ENCODE data around the gene RASL10A.

Gene RASL10A

DNA sequence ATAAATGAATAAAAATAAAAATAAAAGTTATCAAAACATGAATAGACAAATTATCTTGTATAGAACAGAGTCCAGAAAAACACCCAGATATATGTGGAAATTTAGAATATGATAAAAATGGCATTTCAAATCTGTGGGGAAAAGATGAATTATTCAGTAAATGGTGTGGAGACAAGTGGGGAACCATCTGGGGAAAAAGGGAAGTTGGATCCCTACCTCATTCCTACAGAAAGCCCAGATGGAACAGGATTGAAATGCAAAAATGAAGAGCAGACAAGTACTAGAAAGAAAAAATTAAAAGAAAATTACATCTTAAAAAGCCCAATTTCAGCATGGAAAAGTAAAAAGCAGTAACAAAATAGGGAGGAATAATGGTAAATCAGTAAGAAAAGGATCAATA is 8.1 kb upstream of the RASL10A start:
- DNase-seq (ENCODE audit: extremely low read depth in 1 of 2, low read depth in 1 of 2): no peak

DNA sequence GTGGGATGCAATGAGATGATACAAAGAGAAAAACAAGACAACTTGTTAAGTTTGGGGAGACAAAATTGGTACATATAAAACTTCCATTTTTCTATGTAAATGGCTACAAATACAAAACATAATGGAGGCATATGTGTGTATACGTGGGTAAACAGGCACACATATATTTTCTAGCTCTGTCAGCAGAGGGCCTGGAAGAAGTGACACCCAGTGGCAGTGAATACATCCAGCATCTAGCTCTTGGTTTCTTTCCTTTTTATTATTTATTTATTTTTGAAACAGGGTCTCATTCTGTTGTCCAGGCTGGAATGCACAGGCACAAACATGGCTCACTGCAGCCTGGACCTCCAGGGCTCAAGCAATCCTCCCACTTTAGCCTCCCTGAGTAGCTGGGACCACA is 5.0 kb upstream of the RASL10A start:
- no peak for DNase-seq (ENCODE audit: extremely low read depth in 1 of 2, low read depth in 1 of 2)

DNA sequence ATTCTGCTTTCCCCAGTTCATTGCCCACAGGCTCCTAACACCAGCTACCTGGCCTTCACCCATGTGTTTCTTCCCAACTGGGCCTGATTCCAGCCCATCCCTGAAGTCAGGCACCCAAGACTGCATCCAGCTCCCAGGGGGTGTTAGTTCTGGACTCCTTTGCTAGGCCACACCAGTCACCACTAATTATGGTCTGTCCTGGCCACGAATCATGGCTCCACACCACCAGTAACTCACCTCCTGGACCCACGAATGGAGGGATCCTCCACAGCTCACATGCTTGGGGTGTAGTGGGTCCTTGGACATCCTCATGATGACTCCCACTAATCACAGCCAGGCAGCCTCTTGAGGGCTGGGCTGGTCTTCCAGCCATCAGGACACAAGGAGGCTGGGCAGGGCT is 3.6 kb upstream of the RASL10A start:
- no peak for DNase-seq (ENCODE audit: extremely low read depth in 1 of 2, low read depth in 1 of 2)

DNA sequence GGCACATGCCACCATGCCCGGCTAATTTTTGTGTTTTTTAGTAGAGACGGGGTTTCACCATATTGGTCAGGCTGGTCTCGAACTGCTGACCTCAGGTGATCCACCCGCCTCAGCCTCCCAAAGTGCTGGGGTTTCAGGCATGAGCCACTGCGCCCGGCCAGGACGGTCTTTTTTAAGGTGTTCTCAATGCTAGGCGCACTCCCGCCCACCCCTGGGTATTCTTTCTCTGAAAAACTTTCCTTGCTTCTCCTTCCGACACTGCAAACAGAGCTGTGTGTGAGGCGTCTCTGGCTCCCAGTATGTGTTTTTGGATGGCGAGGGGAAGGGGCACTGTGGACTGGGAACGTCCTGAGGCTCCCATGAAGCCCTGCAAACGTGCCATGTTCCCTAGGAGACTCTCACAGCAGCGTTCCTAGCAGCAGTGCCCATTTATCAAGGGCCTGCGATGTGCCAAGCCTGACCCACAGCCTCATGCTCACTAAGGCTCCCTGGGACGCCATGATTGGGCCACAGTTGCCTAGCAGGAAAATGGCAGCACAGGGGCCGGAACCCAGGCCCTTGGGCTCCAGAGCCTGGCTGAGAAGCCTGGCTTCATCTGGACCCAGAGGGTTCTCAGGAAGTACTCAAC is 2.4 kb upstream of the RASL10A start:
- DNase-seq (ENCODE audit: extremely low read depth in 1 of 2, low read depth in 1 of 2): no peak

DNA sequence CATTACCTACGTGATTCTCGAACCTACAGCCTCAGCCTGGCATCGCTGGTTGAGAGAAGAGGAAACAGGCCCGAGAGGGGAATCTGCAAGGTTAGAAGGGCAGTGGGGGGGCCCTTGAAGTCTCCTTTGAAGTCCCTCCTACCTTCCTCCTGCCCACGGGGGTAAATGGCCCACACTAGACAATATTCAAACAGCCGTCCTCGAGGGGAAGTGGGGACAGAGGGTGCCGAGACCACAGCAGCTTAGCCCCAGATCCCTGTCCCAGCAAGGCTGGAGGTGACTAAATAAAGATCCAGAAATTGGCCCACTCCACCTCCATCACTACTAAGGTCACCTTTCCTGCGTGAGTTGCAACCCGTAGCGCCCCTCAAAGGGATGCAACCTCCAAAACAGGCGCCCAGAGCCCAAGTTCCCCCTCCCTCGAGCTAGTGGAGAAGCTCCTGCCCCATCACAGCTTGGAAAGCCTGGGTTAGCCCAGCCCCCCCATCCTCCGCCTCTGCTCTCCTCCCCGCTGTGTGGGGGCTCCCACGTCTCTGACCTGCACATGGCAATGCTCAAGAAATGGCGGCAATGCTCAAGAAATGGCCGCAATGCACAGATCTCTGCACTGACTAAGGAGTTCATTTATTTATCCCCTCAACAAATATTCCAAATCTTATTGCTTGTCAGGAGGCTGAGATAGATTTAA is 788 bp upstream of the RASL10A start:
- DNase-seq (ENCODE audit: extremely low read depth in 1 of 2, low read depth in 1 of 2): no peak

DNA sequence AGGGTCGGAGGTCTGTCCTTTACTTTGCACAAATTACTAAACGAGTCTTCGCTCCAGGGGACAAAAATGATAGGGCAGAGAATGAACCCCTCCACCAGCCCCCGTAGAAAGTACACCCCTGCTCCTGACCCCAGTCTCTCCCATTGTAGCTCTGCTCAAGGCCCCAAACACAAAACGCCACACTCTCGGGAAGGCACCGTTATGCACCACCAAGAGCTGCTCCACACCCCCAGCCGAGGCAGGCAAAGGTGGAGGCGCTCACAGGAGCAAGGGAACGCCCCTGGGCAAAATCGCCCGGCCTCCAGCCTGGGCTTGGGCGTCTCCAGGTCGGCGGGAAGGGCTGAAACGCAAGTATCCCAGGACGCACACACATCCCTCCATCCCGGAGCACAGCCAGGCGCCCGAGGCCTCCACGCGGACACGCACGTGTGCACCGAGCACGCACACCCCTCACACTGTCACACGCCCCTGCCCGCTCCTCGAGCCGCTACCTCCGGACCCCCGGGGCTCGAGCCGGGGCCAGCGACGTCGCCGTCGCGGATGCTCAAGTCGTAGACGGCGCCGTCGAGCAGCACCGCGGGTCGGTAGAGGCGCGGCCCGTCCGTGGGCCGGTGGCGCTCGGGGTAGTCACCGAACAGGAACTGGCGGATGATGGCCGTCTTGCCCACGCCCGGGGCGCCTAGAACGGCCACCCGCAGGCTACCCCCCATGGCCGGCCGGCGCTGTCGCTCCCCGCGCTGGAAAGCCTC is 786 bp downstream of the RASL10A start:
- DNase-seq (ENCODE audit: extremely low read depth in 1 of 2, low read depth in 1 of 2): no peak

DNA sequence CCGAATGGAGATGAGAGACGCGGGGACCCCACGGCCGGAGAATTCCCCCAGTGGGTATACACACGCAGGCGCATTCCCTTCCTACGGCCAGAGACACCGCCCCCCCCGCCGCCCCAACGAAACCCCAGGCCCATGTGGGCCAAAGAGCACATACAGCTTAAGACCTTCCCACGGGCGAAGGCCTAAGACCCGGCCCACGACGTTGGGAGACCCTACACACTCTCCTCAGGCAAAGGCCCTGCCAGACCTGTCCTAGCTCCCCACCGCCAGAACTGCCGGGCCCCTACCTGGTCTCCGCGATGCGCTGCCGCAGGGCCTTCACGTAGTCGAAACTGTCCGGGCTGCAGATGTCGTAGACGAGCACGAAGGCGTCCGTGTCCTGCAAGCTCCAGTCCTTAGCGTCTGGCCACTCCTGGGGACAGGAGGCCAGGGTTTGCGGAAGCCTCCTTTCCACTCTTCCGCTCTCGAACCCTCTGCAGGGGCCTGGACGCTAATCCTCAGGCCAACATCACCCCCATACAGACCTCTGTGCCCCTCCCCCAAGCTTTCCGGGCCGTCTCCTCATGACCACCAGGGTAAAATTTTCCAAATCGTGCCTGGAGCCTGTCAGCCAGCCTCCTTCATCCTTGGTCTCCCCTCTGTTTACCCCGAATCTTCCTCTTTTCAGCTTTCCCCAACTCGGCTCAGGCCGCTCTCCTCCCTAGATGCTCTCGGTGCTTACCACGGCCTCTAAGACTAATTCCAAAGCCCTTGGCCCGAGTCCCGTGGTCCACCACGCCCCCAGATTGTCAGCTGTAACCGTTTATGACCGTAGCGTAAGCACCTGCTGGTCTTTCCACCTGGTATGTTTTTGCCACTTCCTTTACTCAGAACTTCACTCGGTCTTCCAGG is 1.7 kb downstream of the RASL10A start:
- DNase-seq (ENCODE audit: extremely low read depth in 1 of 2, low read depth in 1 of 2): no peak

DNA sequence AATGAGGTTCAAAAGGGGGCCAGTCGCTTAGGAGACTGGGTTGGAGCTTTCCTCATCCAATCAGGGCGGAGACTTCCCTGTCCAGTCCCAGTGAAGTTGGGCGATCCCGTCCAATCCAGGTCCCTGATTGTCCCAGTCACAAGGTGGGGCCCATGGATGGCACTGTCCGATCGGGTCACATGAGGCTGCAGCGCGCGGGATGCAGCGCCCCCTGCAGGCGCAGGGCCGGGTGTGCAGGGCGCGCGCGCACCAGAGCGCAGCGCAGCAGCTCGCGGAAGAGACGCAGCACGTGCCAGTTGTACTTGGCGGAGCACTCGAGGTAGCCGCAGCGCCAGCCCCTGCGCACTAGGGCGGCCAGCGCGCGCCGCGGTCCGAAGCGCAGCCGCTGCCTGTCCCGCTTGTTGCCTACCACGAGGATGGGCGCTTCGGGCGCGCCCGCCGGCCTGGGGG is 2.3 kb downstream of the RASL10A start:
- no peak for DNase-seq (ENCODE audit: extremely low read depth in 1 of 2, low read depth in 1 of 2)

DNA sequence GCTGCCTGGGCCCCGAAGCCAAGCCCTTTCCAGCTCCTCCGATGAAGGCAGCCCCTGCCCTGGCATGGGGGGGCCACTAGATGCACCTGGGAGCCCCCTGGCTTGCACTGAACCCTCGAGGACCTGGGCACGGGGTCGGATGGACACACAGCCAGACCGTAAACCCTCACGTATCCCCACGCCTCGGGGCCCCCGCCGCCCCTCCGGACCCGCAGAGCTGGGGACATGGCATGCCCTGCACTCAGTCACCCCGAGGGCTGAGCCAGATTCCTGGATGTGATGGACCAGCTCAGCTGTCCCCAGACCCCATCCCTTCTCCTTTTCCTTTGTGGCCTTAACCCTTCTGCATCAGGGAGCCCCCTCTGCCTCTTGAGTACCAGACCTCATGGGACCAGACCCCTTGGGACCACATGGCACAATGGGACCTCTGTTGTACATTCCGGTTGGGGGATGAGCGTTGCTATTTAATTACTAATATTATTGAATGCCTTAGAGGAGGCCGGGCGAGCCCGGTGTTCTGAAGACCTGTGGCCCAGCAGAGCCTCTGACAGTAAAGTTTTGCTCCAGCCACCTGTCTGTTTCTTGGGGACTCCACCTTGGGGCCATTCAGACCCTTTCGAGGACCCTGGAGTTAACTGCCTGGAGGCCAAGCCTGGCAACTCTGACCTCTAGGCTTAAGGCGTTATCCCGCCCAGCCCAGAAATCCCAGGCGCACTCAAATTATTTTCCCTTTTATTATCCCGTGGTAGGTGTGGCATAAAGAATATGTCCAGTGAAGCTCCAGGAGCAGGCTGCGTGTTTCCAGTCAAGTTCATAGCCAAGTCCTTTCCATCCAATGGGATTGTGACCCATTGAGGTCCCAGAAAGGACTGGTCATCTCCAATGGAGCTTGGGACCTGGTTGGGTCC is 3.0 kb downstream of the RASL10A start:
- DNase-seq (ENCODE audit: extremely low read depth in 1 of 2, low read depth in 1 of 2): no peak

DNA sequence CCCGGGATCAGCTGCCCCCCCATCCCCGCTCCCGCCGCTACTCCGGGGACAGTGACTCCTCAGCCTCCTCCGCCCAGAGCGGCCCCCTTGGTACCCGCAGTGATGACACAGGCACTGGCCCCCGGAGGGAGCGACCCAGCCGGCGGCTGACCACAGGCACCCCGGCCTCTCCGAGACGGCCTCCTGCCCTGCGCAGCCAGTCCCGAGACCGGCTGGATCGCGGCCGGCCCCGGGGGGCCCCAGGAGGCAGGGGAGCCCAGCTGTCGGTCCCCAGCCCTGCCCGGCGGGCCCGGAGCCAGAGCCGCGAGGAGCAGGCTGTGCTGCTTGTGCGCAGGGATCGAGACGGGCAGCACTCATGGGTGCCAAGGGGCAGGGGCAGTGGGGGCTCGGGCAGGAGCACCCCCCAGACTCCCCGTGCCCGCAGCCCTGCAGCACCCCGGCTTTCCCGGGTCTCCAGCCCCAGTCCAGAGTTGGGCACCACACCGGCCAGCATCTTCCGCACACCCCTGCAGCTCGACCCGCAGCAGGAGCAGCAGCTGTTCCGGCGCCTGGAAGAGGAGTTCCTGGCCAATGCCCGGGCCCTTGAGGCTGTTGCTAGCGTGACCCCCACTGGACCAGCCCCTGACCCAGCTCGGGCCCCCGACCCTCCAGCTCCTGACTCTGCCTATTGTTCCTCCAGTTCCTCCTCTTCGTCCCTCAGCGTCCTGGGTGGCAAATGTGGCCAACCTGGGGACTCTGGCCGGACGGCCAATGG is 3.9 kb downstream of the RASL10A start:
- no peak for DNase-seq (ENCODE audit: extremely low read depth in 1 of 2, low read depth in 1 of 2)

DNA sequence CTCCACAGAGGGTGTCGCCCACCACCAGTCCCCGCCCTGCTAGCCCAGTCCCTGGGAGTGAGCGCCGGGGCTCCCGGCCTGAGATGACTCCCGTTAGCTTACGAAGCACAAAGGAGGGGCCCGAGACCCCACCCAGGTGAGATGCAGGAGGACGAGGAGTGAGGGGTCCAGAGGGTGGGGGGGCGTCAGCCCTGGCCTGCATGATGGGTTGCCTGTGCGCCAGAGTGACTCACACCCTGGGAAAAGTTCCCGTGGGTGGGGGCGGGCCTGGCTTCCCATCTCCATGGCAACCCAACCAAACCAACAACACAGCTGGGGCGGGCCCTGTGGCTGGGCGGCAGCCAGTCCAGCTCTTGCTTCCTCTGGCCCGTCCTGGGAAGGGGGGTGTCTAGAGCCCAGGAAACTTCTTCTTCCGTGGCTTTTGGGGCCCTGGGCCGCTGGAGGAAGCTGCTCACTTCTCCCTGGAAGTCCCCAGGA is 4.6 kb downstream of the RASL10A start:
- peak; percentile 54 for DNase-seq (ENCODE audit: extremely low read depth in 1 of 2, low read depth in 1 of 2)

DNA sequence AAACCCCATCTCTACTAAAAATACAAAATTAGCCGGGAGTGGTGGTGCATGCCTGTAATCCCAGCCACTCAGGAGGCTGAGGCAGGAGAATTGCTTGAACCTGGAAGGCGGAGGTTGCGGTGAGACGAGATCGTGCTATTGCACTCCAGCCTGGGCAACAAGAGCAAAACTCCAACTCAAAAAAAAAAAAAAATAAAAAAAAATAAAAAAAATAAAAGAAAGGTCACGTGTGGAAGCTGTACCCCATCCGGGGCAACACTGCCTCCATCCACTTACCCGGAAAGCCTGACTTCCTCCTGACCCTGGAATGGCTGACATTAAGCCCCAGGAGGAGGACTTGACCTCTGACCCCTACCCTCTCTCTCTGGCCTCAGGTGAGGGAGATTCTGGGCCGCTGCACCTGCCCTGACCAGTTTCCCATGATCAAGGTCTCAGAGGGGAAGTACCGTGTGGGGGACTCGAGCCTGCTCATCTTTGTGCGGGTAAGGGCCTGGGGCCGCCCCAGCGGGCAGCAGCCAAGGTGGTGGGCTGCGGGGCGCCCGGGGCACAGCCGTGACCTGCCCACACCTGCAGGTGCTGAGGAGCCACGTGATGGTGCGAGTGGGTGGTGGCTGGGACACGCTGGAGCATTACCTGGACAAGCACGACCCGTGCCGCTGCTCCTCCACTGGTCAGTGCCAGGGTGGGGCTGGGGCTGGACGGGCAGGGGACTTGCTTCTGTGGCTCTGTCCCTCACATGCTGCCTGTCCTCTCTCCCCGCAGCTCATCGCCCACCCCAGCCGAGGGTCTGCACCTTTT is 5.2 kb downstream of the RASL10A start:
- no peak for DNase-seq (ENCODE audit: extremely low read depth in 1 of 2, low read depth in 1 of 2)

DNA sequence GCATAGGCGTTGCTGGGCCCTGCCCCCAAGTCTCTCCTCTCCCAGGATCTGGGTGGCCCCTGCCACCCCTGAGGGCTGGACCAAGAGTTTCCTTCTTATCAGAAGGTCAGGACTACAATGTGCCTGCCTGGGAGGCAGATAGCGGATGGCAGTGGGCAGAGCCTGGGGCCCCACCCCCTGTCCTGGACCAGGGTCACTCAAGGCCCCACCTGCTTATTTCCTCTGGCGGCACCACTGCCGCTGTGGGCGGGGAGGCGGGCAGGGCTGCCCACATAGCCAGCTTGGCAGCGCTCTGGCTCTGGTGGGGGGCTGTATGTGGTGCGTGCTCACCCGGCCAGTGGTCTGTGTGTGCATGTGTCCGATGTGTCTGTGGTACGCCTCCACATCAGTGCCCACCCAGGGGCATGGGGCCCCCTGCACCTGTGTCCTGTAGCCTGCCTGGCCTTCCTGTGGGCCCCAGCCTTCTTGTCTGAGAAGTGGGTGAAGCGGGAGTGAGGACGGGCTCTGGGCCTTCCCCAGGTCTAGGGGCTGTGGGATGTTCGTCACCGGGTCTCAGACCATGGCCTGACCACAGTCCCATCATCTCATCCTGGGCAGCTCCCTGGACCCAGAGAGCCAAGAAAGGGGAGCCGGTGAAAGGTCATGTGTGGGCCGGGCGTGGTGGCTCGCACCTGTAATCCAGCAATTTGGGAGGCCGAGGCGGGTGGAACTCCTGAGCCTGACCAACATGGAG is 6.0 kb downstream of the RASL10A start:
- DNase-seq (ENCODE audit: extremely low read depth in 1 of 2, low read depth in 1 of 2): no peak

DNA sequence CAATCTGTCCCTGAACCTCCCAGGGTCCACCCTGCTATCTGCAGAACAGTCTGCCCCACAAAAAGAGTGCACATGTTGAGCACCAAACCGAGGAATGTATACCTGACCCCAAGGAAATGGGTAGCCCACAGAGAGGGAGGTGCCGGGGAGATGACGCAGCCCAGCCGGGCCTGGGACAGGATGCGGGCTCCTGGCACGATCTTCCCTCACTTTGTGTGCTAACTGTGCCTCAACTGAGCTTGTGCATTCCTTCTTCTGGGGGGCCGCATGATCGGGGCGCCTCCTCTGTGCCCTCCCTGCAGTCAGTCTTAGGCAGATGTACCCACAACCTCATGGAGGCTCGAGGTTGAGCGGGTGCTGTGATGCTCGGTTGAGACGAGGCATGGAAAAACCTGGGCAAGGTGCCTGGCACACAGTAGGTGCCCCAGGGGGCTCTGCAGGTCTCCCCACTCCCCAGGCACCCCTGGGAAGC is 6.7 kb downstream of the RASL10A start:
- peak in 1 of 2 donors; percentile 39 for DNase-seq (ENCODE audit: extremely low read depth in 1 of 2, low read depth in 1 of 2)

DNA sequence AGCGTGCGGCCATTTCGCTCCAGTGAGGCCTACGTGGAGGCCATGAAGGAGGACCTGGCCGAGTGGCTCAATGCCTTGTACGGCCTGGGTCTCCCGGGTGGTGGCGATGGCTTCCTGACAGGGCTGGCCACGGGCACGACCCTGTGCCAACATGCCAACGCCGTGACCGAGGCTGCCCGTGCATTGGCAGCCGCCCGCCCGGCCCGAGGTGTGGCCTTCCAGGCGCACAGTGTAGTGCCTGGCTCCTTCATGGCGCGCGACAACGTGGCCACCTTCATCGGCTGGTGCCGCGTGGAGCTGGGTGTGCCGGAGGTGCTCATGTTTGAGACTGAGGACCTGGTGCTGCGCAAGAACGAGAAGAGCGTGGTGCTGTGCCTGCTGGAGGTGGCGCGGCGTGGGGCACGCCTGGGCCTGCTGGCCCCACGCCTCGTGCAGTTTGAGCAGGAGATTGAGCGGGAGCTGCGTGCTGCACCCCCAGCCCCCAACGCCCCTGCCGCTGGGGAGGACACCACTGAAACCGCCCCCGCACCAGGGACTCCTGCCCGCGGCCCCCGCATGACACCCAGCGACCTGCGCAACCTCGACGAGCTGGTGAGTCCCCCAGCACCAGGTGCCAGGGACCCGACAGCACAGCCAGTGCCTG is 7.2 kb downstream of the RASL10A start:
- no peak for DNase-seq (ENCODE audit: extremely low read depth in 1 of 2, low read depth in 1 of 2)

DNA sequence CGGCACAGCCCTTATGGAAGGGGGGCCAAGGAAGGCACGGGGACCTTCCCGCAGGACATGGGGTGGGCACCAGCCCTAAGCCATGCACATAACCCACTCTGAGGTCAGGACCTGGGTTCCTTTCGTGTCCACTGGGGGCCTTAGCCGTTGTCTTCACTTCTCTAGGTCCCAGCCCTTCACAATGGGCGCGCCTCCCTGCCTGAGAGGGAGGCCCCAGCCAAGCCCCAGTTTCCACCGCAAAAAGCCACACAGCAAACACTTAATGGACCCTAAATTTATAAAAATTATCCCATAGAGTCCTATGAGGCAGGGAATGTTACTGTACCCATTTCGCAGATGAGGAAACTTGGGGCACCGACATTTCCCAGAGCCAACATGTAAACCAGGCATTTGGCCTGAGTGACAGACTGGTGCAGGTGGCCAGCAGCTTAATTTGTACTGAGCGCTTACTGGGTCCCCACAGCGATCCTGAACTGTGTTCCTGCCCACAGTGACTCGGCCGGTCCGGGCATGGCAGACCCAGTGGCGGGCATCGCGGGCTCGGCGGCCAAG is 7.8 kb downstream of the RASL10A start:
- no peak for DNase-seq (ENCODE audit: extremely low read depth in 1 of 2, low read depth in 1 of 2)
